HG03025 (cell line): ENCODE data around the gene KXD1.
"Not testable (repeated sequence)": the region's sequence is repeated elsewhere in the genome, so short reads cannot be mapped to it uniquely, and the experiment has no call there.

Source experiments
- ATAC-seq: cut with Tn5 transposase; IDR thresholded peaks from one replicate; pipeline ENCODE4 v1.9.1; 2021; ENCODE audit warnings: mild to moderate bottlenecking, moderate library complexity; ENCODE audit not compliant: unreplicated experiment, low FRiP score

Gene KXD1

DNA sequence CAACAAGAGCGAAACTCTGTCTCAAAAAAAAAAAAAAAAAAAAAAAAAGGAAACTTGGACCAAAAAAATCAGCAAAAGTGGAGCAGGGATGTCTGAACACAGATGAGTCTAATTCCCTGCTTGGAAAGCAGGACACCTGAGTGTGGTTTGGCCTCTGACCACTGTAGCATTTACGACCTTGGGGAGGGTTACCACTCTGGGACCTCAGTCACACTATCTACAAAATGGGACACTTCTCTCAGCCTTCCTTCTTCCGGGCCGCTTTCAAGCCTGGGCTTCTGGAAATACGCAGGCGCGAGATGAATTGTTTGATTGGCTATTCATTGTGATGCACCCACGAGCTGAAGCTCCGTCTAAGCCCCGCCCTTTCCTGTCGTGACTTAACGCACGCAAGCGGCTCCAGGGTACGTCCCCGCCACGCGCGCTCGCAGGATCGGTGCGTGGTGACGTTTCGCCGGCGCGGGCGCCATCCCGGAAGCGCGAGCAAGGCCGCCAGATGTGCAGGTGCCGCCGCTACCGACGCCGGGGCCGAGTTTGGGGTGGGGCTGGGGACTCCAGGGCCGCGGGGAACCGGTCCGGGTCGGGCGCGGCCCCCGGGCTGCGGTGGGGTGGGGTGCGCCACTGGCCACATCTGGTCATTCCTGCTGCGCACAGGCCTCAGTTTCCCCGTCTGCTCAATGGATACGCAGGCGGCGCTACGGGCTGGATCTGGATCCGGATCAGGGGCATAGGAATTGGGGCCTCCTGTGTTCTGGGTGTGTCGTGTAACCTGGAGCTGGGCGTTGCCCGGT, at the start of gene KXD1:
TSS of gene KXD1 (plus strand) at position 460 of the 791 bp plus-strand sequence. CDS start 4,187 bp downstream, outside the sequence.
- ATAC-seq: peak; percentile 78

GRCh38 chr19:18508585-18508984, 49.1 kb upstream of the KXD1 start:
- ATAC-seq: no peak

DNA sequence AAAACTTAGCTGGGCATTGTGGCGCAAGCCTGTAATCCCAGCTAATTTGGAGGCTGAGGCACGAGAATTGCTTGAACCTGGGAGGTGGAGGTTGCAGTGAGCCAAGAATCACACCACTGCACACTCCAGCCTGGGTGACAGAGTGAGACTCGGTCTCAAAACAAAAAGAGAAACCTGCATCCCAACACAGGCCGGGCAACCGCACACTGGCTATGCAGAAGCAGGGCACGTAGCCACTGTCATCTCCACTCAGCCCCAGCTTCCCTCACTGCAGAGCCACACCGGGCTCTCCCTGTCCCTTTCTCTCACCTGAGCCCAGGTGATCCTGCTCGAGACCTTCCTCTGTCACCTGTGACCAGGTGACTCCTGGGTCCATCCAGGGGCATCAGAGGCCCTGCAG, 47.5 kb upstream of the KXD1 start:
- no peak for ATAC-seq

- no peak for ATAC-seq
Measured at GRCh38 chr19:18513868-18514267, 43.8 kb upstream of the KXD1 start.

GRCh38 chr19:18514800-18515682, 42.6 kb upstream of the KXD1 start:
- no peak for ATAC-seq

- no peak for ATAC-seq
Measured at GRCh38 chr19:18515959-18516358, 41.7 kb upstream of the KXD1 start.

- ATAC-seq: no peak
Measured at GRCh38 chr19:18517606-18518005, 40.1 kb upstream of the KXD1 start.

GRCh38 chr19:18518639-18519038, 39.0 kb upstream of the KXD1 start:
- ATAC-seq: no peak

DNA sequence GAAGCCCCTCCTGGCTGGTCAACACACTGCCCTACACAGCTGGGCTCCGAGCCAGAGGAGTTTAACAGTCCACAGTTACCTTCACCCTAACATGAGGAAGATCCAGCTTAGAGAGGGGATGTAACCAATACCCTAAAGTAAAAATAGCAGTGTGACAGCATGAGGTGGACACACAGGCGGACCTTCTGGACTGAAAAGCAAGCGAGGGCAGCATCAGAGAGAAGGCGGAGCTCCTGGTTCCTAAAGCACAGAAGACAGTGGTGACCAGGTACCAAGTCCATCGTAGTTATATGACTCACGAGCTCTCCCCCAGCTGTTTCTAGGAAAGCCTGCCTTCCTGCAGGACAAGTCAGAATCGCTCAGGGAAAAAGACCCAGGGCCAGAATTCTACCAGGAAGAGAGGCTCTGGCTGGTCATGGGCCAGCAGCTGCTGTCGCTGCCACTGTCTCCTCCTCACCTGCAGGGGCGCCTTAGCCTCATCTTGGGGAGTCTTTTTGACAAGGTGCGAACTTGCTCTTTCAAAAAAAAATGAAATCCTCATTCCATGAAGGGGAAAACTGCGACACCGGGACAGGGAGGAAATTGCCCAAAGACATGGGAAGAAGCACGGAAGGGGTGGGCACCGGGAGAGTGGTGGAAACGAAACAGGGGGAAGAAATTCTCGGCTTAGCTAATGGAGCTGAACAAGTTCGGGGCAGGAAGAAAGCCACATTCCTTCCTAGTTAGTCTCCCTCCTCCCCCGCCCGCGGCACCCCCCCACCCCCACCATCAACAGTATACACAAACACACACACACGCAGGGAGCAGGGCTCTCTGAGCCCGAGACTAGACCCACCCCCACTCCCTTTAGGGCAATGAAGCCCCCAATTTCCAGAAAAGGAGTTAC, 37.5 kb upstream of the KXD1 start:
- no peak for ATAC-seq

GRCh38 chr19:18520848-18521691, 36.6 kb upstream of the KXD1 start:
- ATAC-seq: no peak

GRCh38 chr19:18521692-18522123, 36.0 kb upstream of the KXD1 start, which contains the start of gene ELL:
ELL (minus strand) TSS chr19:18522070; CDS start chr19:18522055, 15 bp downstream.
- ATAC-seq: peak; percentile 5

GRCh38 chr19:18522124-18522861, 35.4 kb upstream of the KXD1 start:
- peak; percentile 86 for ATAC-seq

DNA sequence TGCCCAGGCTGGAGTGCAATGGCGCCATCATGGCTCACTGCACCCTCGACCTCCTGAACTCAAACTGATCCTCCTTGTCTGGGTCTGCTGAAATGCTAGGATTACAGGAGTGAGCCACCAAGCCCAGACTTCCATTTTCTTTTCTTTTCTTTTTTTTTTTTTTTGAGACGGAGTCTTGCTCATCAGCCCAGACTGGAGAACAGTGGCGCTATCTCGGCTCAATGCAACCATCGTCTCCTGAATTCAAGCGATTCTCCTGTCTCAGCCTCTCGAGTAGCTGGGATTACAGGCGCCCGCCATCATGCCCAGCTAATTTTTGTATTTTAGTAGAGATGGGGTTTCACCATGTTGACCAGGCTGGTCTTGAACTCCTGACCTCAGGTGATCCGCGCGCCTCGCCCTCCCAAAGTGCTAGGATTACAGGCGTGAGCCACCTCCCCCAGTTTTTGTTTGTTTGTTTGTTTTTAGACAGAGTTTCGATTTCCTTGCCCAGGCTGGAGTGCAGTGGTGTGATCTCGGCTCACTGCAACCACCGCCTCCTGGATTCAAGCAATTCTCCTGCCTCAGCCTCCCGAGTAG, 34.7 kb upstream of the KXD1 start:
- not testable (repeated sequence) for ATAC-seq

- ATAC-seq: no peak
Measured at GRCh38 chr19:18523841-18524240, 33.8 kb upstream of the KXD1 start.

DNA sequence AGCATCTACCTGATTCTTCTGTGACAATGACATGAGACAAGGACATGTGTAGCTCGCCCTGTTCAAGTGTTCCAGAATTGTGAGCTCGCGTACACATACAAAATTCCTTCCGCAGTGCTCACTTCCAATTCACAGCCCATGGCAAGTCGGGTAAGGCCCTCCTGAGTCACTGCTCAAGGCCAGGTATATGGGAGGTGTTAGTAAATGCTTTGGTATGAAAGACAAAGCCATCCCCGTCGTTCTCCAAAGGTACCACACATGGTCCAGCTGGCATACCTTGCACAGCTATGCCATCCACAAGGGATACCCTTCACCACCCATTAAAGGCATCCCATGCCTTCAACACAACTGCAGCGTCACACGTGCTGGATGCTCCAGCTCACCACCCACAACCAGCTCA, 31.4 kb upstream of the KXD1 start:
- ATAC-seq: no peak

GRCh38 chr19:18529782-18530181, 27.9 kb upstream of the KXD1 start:
- ATAC-seq: no peak

GRCh38 chr19:18531485-18531884, 26.2 kb upstream of the KXD1 start:
- no peak for ATAC-seq

- no peak for ATAC-seq
Measured at GRCh38 chr19:18532168-18532890, 25.3 kb upstream of the KXD1 start.
